Right atrium auricular region (tissue), 2 donors: ENCODE measurements around the gene EEA1. TPM values are rescaled to one million over a fixed set of nuclear protein-coding genes. Genes with fewer than 3 reads are reported as not detected.

Experiments
- DNase-seq: peaks from one replicate; pipeline ENCODE4 v3.0.0-alpha.2; 2019; ENCODE audit warnings: low spot score
- H3K27ac ChIP-seq, 2 donors: fragments of 200-600 bp; sonication (generic); 1 replicate in 1 of 2; 2 replicates in 1 of 2; pipeline ENCODE4 v1.5.1; 2016 to 2019
- H3K27me3 ChIP-seq, 2 donors: fragments of 200-600 bp; sonication (generic); one replicate each; pipeline versions ENCODE4 v1.5.1 to v1.6.0; 2017 to 2019
- H3K36me3 ChIP-seq: fragments of 200-600 bp; sonication (generic); one replicate; pipeline ENCODE4 v1.5.1; 2016
- H3K4me1 ChIP-seq, 2 donors: fragments of 200-600 bp; sonication (generic); one replicate each; pipeline versions ENCODE4 v1.5.1 to v1.6.0; 2017 to 2019
- H3K4me3 ChIP-seq, 2 donors: fragments of 200-600 bp; sonication (generic); 1 replicate in 1 of 2; 2 replicates in 1 of 2; pipeline ENCODE4 v1.5.1; 2017 to 2019; ENCODE audit warnings: mild to moderate bottlenecking in 1 of 2, moderate library complexity in 1 of 2
- H3K9me3 ChIP-seq, 2 donors: fragments of 200-600 bp; sonication (generic); one replicate each; pipeline ENCODE4 v1.5.1; 2019
- total RNA-seq, 2 donors: library from RNA; depleted of rRNA; stranded (reverse); fragments of >200 nt; gene quantifications; one replicate each; pipeline ENCODE4 v1.1.0, GENCODE V29; 2016
- TF ChIP-seq, protein P1 (sequence below), 2 donors: fragments of 200-600 bp; sonication (generic); IDR thresholded peaks; one replicate each; pipeline ENCODE4 v1.5.1; 2019; ENCODE audit warnings: antibody characterized with exemption in 2 of 2

EEA1 gene
- total RNA-seq, 2 donors from 2014 or later = 15.3 to 16.2 TPM

DNA sequence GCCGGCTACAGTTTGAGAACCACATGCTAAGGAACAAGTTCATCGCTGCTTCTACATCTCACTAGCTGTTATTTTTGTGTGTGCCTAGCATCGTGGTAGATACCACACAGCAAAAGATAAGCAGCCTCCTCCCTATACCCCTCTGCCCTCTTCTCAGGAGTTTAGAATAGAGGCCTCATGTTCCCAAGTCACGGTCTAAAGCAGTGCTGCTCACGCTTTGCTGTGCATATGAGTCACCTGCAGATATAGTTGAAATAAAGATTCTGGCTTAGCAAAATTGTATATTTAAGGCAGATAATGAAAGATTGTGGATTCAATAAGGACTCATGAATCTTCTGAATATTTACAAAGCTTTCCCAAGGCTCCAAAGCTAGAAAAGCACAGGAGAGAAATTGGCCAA, 198.3 kb downstream of the EEA1 start:
- Histone ChIP-seq H3K27me3 (no peaks in the 10 kb centered on the region), H3K36me3 (no peaks in the 10 kb centered on the region), H3K4me3 (no peak overlapping the region), H3K27ac (no peak overlapping the region), H3K4me1 (peaks cover 0 to 8% of the 10 kb centered on the region in 2 donors), H3K9me3 (no peaks in the 10 kb centered on the region)
- TF ChIP-seq, protein P1, sequence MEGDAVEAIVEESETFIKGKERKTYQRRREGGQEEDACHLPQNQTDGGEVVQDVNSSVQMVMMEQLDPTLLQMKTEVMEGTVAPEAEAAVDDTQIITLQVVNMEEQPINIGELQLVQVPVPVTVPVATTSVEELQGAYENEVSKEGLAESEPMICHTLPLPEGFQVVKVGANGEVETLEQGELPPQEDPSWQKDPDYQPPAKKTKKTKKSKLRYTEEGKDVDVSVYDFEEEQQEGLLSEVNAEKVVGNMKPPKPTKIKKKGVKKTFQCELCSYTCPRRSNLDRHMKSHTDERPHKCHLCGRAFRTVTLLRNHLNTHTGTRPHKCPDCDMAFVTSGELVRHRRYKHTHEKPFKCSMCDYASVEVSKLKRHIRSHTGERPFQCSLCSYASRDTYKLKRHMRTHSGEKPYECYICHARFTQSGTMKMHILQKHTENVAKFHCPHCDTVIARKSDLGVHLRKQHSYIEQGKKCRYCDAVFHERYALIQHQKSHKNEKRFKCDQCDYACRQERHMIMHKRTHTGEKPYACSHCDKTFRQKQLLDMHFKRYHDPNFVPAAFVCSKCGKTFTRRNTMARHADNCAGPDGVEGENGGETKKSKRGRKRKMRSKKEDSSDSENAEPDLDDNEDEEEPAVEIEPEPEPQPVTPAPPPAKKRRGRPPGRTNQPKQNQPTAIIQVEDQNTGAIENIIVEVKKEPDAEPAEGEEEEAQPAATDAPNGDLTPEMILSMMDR (IDR thresholded peaks at IDR 0.05) = no peak
- no peak for DNase-seq

DNA sequence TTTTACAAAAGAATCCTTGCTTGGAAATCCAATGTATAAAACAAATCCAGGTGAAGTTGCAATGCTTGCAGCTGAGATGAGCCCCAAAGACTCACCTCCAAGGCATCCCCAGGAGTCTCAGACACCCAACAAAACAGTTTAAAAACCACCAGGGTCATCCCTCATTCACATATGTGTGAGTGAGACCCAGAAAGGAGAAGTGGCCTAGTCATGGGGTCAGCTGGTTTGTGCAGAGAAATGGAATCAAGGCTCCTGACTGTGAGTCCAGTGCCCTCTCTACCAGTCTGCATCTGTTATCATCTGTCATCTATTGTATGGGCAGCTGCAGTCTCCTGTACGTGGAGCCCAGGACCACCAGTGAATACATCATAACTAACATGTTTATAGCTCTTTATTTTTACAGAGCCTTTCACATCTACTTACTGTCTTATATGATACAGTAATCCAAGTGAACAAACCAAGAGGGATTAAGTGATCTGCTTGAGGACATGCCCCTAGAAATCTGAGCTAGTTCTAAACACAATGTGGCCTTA, 199.3 kb downstream of the EEA1 start:
- H3K36me3 ChIP-seq = no peaks in the 10 kb centered on the region
- H3K4me1 ChIP-seq = peaks cover 0 to 3% of the 10 kb centered on the region in 2 donors
- H3K27me3 ChIP-seq = no peaks in the 10 kb centered on the region
- H3K9me3 ChIP-seq = peaks cover 3 to 5% of the 10 kb centered on the region in 2 donors
- DNase-seq = no peak
- no peak overlapping the region for H3K27ac ChIP-seq
- TF ChIP-seq, protein P1 (IDR thresholded peaks at IDR 0.05) = no peak
- no peak overlapping the region for H3K4me3 ChIP-seq

DNA sequence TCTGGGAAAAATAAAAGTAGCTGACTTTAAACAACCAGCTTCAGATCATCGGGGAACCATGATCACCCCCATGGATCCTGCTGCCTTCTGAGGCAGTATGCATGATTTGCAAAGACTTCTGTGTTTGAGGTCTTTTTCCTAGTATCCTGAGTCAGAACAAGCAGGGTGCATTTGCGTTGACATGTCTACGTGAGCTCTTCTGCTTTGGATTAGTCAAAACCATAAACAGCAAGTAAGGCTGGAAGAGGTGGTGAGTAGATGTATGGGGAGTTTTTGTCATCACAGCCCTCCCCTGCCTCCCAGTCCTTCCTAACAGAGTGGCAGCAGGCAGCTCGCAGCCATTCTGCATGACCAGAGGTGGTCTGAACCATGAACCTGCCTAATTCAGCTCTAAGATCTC, 202.2 kb downstream of the EEA1 start:
- no peaks in the 10 kb centered on the region for H3K4me1 ChIP-seq
- peaks cover 5 to 11% of the 10 kb centered on the region in 2 donors for H3K9me3 ChIP-seq
- DNase-seq = no peak
- H3K36me3 ChIP-seq = no peaks in the 10 kb centered on the region
- H3K4me3 ChIP-seq = no peak overlapping the region
- H3K27me3 ChIP-seq = no peaks in the 10 kb centered on the region
- no peak overlapping the region for H3K27ac ChIP-seq
- TF ChIP-seq, protein P1 (IDR thresholded peaks at IDR 0.05) = no peak

DNA sequence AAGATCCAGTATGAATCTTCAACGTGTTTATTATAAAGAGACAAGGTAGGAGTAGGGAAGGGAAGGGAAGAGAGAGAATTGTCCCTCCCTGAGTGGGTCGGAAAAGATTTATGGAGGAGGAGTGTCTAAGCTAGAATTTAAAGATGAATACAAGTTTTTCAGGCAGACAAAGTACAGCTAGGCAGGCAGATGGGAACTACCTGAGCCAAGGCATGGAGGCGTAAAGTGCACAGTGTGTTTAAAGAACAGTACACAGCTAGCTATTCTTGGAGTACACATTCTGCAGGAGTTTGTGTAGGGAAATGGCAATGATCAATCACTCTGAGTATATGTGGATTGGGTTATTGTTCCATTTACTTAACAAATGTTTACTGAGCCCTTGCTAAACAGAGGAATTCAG, 206.2 kb downstream of the EEA1 start:
- Histone ChIP-seq H3K27me3 (no peaks in the 10 kb centered on the region), H3K4me1 (no peaks in the 10 kb centered on the region), H3K4me3 (no peak overlapping the region), H3K27ac (no peak overlapping the region), H3K9me3 (peaks cover 5 to 11% of the 10 kb centered on the region in 2 donors), H3K36me3 (no peaks in the 10 kb centered on the region)
- DNase-seq = no peak
- TF ChIP-seq, protein P1 (IDR thresholded peaks at IDR 0.05) = no peak

DNA sequence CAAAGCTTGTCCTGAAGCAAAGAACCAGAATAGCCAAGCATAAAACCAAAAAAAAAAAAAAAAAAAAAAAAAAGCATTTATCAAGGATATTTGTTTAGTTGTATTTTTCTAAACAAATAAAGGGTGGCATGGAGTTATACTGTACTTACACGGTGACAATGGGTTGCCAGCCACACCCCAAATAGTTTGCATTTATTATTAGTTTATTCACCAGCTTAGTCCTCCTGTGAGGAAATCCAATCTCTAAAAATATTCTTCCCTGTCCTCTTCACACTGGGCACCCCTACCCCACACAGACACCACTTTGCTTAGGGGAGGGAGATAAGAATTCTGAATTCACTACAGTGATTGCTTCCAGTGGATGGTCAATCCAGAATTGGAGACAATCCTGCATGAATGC, 207.4 kb downstream of the EEA1 start:
- Histone ChIP-seq H3K4me3 (no peak overlapping the region), H3K36me3 (no peaks in the 10 kb centered on the region), H3K9me3 (peaks cover 5 to 11% of the 10 kb centered on the region in 2 donors), H3K4me1 (no peaks in the 10 kb centered on the region), H3K27me3 (no peaks in the 10 kb centered on the region), H3K27ac (no peak overlapping the region)
- DNase-seq = no peak
- TF ChIP-seq, protein P1 (IDR thresholded peaks at IDR 0.05) = no peak

DNA sequence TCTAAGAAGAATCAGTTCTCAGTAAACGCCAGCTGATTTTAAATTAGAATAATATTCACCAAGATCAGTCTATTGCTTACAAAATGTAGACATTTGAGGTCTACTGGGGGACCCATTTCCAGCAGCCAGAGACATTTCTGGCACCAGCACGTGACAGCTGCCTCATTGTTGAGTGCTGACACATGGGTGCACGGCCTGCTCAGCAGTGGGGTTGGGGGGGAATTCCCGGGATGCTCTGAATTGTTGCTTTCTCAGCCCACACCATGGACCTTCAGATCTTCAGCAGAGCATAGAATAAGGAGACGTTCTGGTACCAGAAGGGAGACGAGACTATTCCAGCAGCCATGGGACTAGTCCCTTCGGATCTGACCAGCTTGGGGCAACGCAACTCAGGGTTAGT, 208.0 kb downstream of the EEA1 start:
- no peak for DNase-seq
- H3K27me3 ChIP-seq = no peaks in the 10 kb centered on the region
- TF ChIP-seq, protein P1 (IDR thresholded peaks at IDR 0.05) = no peak
- H3K4me3 ChIP-seq = no peak overlapping the region
- H3K4me1 ChIP-seq = no peaks in the 10 kb centered on the region
- no peak overlapping the region for H3K27ac ChIP-seq
- H3K9me3 ChIP-seq = peaks cover 5 to 11% of the 10 kb centered on the region in 2 donors
- no peaks in the 10 kb centered on the region for H3K36me3 ChIP-seq
